ENCODE data around the gene METTL2A. TPM values are rescaled to one million over a fixed set of nuclear protein-coding genes. Genes with fewer than 3 reads are reported as not detected.
"Not testable (repeated sequence)": the region's sequence is repeated elsewhere in the genome, so short reads cannot be mapped to it uniquely, and the experiment has no call there.

Gene METTL2A
- total RNA-seq, 1 donor from 2014 or later, result 17.8 TPM

DNA sequence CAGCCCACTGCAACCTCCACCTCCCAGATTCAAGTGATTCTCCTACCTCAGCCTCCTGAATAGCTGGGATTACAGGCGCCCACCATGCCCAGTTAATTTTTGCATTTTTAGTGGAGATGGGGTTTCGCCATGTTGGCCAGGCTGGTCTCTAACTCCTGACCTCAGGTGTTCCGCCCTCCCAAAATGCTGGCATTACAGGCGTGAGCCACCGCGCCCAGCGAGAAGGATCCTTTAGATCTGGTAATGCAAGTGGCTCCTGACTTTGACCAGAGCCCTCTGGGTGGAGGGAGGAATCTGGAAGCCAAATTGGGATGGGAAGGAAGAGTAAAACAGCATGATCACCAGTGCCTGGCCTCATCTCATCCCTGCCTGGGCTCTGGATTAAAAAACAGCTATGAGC lies 41.6 kb downstream of the METTL2A start:
- DNase-seq; intact Hi-C loops (cut with micrococcal nuclease); ATAC-seq: not testable (repeated sequence)

DNA sequence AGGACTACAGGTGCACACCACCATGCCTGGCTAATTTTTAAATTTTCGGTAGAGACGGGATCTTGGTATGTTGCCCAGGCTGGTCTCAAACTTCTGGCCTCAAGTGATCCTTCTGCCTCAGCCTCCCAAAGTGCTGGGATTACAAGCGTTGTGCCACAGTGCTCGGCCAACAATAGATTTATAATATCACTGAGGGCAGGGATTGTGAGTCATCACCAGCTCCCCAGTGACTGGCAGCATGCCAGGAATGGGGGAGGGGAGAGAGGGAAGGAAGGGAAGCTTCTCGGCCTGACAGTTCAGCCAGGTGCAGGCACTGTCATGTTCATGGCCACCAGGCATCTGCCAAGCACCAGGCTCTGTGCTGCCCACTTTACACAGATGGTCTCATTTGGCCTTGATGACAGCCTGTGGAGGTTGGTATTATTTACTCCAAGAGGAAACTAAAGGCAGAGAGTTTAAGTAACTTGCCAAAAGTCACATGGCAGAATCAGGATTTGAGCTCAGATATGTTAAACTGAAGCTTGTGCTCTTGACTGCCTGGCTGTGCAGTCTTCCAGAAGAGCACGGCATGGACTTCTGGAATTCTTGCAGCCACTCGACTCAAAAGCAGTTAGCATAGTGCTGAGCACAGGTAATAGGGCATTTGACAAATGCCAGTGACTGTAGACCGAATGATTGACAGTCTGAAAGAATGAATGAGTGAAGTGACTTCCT lies 47.1 kb downstream of the METTL2A start:
- intact Hi-C loops (cut with micrococcal nuclease), result not testable (repeated sequence)
- peak; percentile 64 for DNase-seq
- peak; percentile 47 for ATAC-seq

DNA sequence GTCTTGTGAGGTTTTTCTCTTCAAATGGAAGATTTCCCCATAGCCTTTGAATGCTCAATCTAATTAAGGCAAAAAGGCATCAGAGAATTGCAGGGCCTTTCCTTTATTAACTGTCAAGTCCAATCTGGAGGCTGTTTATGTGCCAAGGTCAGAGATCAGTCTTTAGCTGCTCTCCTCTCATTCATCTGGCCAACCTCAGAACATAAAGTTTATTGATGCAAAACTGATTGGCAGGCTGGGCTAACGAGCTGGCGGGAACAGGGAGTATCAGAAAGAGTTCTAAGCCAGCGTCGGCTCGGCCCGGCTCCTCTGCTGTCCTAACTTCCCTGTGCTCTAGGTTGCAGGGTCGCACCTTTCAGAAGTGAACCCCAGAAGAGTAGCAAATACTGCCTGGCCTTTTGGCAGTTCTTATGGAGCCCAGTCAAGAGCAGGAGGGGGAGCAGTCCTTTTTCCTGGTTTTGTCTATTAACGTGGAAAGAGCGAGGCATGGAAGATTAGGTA lies 47.7 kb downstream of the METTL2A start:
- intact Hi-C loops (cut with micrococcal nuclease); DNase-seq; ATAC-seq: not testable (repeated sequence)

DNA sequence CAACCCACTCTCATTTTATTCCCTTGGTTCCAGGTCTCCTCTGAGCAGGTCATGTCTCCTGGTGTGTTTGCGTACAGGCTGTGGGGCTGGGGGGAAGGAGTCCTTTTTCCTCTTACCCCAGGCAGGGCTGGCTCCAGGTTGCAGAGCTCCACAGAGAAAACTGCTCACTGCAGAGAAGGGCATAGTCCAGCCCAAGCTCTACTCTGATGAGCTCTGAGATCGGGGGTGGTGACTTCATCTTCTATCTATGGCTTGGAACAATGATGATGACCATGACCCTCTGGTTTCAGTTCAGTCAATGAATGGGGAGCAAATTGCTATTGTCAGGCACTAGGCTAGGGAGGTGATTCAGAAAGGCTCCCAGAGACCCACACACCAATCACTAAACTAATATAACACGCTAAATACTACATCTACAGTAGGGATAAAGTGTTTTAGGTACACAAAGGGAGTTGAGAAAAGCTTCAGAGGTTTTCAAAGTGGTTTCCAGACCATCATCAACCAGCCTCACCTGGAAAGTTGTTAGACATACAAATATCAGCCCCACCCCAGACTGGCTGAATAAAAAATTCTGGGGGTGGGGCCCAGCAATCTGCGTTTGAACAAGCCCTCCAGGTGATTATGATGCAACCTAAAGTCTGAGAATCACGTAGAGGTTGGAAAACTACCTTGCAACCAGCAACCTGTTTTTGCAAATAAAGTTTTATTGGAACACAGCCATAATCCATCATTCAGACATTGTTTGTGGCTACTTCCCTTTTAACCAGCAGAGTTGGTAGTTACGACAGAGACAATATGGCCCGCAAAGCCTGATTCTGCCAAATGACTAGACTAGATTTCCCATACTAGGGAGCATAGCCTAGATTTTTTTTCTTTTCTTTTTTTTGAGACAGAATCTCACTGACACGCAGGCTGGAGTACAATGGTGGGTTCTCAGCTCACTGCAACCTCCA lies 49.6 kb downstream of the METTL2A start:
- intact Hi-C loops (cut with micrococcal nuclease); DNase-seq; ATAC-seq: not testable (repeated sequence)

DNA sequence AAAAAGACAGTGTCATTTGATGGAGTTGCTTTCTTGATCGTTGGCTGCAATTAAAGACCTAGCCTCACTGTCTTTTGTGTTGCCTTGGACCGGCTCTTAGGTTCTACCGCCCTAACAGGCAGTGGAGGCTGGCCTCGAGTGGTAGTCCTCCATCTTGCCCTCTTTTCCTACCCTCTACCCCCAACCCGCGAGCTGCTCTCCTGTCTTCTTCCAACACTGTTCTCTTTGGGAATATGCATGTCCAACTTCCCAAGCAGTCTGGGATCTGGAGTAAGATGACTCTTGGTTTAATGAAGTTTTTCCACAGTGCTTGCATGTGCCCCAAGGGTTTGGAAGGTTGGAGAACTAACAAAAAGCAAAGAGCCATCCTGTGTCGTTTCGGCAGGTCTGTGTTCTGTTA lies 53.4 kb downstream of the METTL2A start:
- intact Hi-C loops (cut with micrococcal nuclease); ATAC-seq; DNase-seq: not testable (repeated sequence)

DNA sequence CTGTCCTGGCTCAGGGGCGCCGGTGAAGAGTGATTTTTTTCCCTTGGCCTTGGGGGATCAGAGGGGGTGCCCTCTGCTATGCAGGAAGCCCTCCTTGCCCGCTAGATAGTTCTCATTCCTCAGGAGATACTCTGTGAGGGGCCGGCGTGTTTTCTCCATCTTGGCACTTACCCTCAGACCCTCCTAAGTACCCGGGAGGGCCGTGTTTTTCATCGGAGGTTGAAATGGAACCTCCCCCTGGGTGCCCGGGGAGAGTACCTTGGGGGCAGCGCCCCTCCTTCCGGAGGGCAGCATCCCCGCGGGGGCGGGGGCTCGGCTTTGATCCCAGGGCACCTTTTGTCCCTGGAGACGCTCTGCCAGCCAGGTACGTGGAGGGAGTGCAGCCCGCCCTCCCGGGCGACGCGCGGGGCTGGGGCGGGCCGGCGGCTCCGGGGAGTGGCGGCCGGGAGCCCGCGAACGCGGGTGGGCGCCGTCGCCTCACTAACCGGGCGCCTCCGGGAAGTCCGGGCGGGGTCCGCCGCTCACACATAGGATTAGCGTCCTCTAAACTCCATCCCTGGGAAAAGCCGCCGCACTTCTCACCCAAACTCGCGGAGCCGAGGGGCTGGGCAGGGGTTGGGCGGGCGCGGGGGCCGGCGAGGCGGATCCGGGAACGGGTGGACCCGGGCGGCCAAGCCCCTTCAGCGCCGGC lies 54.2 kb downstream of the METTL2A start:
- intact Hi-C loops (cut with micrococcal nuclease), result not testable (repeated sequence)
- ATAC-seq (peak; percentile 44), DNase-seq (peak; percentile 67)

DNA sequence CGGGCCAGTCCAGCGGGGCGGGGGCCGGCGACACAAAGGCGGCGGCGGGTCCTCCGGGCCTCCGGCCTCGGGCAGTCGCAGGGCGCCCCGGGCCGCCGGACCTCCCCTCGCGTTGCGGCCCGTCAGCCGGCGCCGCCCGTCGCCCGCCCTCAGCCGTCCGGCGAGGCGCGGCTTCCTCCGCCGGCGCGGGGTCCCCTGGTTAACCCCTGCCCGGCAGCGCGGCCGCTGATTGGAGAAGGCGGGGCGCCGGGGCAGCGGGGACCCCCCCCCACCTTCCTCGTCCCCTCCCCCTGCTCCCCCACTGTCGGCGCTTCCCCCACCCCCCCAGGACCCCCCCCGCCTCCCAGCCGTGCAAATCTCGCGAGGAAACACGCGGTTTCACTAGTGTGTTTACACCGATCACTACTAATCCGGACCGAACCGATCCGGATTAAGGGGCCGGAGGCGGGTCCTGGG lies 54.8 kb downstream of the METTL2A start, which contains the start of gene TLK2:
Gene TLK2 (plus strand): TSS at position 402 of the 456 bp plus-strand sequence. CDS start 2,301 bp downstream, outside the sequence.
- intact Hi-C loops (cut with micrococcal nuclease), result no loop called here
- ATAC-seq (peak; percentile 88), DNase-seq (peak; percentile 90)

DNA sequence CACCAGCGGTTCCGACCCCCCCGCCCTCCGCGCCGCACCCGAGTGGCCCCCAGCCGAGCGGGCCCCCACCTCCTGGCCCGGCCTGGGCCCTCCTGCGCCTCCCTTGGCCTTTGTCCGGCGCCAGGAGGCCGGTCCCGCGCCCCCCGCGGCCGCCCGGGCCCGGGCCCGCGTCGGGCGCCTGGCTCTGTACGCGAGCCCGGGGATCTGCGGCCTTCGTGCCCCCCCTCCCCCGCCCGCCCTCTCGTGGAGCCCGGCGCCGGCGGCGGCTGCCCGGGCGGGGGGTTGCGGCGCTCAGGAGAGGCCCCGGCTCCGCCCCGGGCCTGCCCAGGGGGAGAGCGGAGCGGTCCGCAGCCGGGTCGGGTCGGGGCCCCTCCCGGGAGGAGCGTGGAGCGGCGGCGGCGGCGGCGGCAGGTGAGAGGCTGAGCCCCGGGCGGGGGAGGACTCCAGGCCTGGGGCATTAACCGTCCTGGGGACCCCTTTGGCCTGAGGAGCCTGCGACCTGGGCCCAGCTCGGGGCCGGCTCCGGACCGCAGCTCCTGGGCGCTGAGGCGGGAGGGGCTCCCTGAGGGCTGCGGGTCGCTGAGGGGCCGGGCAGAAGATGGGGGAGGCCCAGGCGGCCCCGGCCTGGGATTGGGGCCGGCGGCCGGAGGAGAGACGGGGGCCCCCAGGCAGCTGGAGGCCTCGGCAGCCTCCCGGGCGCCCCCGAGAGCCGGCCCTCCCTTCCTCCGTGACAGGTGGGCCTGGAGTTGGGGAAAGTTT lies 55.4 kb downstream of the METTL2A start:
- DNase-seq (peak; percentile 54), ATAC-seq (peak; percentile 58)
- intact Hi-C loops (cut with micrococcal nuclease), result not testable (repeated sequence)

DNA sequence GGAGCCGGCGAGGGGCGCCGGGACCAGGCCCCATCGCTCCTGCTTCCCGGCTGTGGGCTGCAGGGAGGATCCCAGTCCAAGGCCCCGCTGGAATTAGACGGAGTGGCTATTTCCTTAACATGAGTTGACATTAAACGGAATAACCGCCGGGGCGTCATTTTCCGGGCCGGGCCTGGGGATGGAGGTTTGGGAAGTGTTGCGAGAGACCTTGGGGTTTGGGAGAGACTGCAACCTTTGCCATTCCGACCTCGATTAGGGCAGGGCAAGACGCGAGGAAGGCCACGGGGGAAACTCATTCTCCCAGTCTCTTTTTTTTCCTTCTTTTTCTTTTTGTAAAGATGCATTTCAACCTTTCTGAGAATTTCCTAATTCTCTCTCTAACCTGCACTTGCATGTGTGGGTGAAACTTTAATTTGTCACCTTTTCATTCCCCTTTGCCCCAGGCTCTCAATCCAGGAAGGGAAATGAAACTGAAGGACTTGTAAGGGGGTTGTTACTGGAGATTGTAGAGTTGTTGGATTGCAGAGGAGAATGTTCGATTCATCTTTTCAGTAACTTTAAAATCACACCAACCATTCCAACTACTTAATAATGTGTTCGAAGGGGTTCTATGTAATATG lies 56.1 kb downstream of the METTL2A start:
- ATAC-seq (peak; percentile 25), DNase-seq (peak; percentile 43)
- intact Hi-C loops (cut with micrococcal nuclease), result not testable (repeated sequence)

DNA sequence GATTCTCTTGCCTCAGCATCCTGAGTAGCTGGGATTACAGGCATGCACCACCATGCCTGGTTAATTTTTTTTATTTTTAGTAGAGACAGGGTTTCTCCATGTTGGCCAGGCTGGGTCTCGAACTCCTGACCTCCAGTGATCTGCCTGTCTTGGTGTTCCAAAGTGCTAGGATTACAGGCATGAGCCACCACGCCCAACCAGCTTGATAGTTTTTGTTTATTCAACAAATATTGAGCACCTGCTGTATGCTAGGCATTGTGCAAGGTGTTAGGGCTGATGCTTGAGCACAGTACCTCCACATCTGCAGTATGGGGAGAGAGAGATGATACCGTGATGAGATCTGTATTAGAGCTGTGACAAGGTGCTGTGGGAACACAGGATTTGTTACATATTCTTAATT lies 58.9 kb downstream of the METTL2A start:
- ATAC-seq; DNase-seq; intact Hi-C loops (cut with micrococcal nuclease): not testable (repeated sequence)

DNA sequence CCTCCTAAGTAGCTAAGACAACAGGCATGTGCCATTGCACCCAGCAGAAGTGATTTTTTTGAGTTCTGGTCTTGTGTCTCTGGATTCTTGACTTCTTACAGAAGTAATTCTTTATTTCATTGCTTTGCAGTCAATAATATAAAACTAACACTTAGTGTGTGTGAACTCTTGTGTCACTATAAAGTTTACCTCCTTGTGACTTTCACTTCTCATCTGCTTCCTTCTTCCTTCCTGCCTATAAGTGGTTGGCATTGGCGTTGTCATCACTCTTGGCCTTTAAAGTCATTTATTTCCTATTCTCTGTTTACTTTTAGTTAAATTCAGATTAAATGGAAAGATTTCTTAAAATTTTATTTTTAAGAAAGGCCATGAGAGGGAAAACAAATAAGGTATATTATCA lies 67.3 kb downstream of the METTL2A start:
- intact Hi-C loops (cut with micrococcal nuclease); DNase-seq; ATAC-seq: not testable (repeated sequence)

DNA sequence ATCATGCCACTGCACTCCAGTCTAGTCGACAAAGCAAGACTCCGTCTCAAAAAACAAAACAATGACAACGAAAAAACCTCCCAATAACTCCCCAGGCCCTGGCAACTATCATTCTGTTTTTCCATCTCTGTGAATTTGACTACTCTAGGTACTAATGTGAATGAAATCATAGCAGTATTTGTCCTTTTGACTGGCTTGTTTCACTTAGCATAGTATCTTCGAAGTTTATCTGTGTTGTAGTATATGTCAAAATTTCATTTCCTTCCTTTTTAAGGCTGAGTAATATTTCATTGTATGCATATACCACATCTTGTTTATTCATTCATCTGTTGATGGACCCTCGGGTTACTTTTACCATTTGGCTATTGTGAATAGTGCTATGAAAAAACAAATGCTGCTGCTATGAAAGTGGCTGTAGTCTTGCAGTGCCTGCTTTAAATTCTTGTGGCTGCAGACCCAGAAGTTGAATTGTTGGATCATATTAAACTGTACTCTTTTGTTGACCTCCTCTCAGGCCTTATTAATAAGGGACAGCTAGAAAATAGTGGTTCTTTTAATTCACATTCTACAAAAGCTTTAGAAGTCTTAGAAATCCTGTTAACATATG lies 69.5 kb downstream of the METTL2A start:
- ATAC-seq; DNase-seq; intact Hi-C loops (cut with micrococcal nuclease): not testable (repeated sequence)

DNA sequence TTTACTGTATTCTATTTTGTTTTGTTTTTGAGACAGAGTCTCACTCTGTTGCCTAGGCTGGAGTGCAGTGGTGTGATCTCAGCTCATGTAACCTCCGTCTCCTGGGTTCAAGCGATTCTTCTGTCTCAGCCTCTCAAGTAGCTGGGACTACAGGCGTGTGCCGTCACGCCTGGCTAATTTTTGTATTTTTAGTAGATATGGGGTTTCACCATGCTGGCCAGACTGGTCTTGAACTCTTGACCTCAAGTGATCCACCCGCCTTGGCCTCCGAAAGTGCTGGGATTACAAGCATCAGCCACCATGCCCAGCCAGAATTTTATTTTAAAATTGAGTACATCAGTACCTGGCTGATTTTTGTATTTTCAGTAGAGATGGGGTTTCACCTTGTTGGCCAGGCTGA lies 70.4 kb downstream of the METTL2A start:
- ATAC-seq; intact Hi-C loops (cut with micrococcal nuclease): not testable (repeated sequence)

DNA sequence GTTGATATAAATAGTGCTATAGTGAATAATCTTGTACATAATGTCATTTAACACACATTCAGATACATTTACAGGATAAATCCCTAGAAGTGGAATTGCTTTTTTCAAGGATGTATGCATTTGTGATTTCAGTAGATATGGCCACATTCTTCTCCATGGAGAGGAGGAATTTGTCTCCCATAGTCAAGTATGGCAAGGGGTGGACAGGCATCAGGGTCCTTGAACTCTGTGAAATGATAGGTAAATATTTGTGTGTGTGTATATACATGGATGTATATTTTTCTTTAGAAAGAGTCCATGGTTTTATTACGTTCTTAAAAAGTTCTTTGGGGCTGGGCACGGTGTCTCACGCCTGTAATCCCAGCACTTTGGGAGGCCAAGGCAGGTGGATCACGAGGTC lies 72.6 kb downstream of the METTL2A start:
- intact Hi-C loops (cut with micrococcal nuclease); DNase-seq; ATAC-seq: not testable (repeated sequence)

More for the DNA sequence above, 70.4 kb downstream of the METTL2A start:
- DNase-seq, result not testable (repeated sequence)

DNA sequence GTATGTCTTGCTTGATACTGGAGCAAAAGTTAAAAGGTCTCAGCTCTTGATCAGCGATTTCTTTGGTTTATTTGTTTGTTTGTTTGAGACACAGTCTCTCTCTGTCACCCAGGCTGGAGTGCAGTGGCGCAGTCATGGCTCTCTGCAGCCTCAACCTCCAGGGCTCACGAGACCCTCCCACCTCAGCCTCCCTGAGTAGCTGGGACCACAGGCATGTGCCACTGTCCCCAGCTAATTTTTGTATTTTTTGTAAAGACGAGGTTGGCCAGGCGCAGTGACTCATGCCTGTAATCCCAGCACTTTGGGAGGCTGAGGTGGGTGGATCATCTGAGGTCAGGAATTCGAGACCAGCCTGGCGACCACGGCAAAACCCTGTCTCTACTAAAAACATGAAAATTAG lies 75.1 kb downstream of the METTL2A start:
- ATAC-seq; DNase-seq; intact Hi-C loops (cut with micrococcal nuclease): not testable (repeated sequence)

Measured in left ventricle myocardium superior (tissue), 1 donor.